ENCODE results near the gene WDR17. TPM values are rescaled to one million over a fixed set of nuclear protein-coding genes. Genes with fewer than 3 reads are reported as not detected.

Gene WDR17
- total and polyA plus RNA-seq, 7 donors, result 0.63 to 11.0 (median 5.8) TPM; not detected in 2

DNA sequence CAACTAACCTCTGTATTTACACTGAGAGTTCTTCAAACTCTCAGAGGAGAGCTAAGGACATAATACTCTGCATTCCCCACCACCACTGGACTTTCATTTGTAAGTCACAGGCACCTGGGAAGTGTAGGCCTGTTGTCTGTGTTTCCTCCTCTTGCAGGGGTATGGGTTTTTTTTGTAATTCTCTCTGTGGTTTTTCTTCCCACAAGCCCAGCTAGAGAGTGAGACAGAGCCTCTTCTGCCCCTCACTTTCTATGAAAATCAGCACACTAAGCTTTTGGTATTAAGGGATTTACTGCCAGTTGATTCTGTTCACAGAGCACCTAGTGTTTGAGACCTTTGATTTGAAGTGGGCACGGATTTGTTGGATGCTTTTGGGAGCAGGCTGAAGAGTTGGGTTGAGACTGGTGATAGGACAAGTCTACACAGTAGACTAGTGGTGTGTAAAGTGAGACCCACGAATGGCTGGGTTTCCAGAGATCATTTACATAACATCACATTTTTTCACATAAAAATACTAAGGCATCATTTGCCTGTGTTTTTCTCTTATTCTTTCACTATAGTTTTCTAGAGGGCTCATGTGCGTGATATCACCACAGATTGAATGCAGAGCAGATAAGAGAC lies 28.9 kb upstream of the WDR17 start:
- intact Hi-C loops (cut with DNase I), result loop anchor here (10.0 kb wide), 3 partner anchors 108 to 1008 kb away; no protein-coding TSS in a partner anchor
- no peak for DNase-seq
- no peaks in the 10 kb centered on the region for H3K9me3 ChIP-seq
- no peak overlapping the region for H3K4me3 ChIP-seq
- TF ChIP-seq POLR2AphosphoS5 (IDR thresholded peaks at IDR 0.05), result no peak
- TF ChIP-seq, protein P1, sequence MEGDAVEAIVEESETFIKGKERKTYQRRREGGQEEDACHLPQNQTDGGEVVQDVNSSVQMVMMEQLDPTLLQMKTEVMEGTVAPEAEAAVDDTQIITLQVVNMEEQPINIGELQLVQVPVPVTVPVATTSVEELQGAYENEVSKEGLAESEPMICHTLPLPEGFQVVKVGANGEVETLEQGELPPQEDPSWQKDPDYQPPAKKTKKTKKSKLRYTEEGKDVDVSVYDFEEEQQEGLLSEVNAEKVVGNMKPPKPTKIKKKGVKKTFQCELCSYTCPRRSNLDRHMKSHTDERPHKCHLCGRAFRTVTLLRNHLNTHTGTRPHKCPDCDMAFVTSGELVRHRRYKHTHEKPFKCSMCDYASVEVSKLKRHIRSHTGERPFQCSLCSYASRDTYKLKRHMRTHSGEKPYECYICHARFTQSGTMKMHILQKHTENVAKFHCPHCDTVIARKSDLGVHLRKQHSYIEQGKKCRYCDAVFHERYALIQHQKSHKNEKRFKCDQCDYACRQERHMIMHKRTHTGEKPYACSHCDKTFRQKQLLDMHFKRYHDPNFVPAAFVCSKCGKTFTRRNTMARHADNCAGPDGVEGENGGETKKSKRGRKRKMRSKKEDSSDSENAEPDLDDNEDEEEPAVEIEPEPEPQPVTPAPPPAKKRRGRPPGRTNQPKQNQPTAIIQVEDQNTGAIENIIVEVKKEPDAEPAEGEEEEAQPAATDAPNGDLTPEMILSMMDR (IDR thresholded peaks at IDR 0.05), result no peak
- TF ChIP-seq EP300 (IDR thresholded peaks at IDR 0.05), result no peak
- peaks cover 0 to 4% (median 0%) of the 10 kb centered on the region in 4 donors for H3K4me1 ChIP-seq
- no peaks in the 10 kb centered on the region for H3K27me3 ChIP-seq
- no peak overlapping the region for H3K27ac ChIP-seq
- H3K36me3 ChIP-seq, result no peaks in the 10 kb centered on the region
- 67 to 81% methylated on average over 3 of the region's 3 CpGs for WGBS, 2 donors

DNA sequence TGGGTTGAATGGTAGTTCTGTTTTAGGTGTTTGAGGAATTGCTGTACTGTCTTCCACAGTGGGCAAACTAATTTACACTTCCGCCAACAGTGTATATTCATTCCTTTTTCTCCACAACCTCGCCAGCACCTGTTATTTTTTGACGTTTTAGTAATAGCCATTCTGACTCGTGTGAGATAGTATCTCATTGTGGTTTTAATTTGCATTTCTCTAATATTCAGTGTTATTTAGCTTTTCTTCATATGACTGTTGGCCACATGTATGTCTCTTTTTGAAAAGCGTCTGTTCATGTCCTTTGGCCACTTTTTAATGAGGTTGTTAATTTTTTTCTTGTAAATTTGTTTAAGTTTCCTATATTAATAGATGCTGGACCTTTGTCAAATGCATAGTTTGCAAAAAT lies 26.9 kb upstream of the WDR17 start:
- no peak overlapping the region for H3K27ac ChIP-seq
- 84 to 90% methylated on average over 5 of the region's 5 CpGs for WGBS, 2 donors
- intact Hi-C loops (cut with DNase I), result loop anchor here (10.0 kb wide), 3 partner anchors 106 to 1006 kb away; no protein-coding TSS in a partner anchor
- DNase-seq, result no peak
- TF ChIP-seq POLR2A (IDR thresholded peaks at IDR 0.05) (no peak), EP300 (IDR thresholded peaks at IDR 0.05) (no peak), POLR2AphosphoS5 (IDR thresholded peaks at IDR 0.05) (no peak)
- TF ChIP-seq, protein P1 (IDR thresholded peaks at IDR 0.05), result no peak
- H3K4me3 ChIP-seq, result no peak overlapping the region
- no peaks in the 10 kb centered on the region for H3K36me3 ChIP-seq
- no peaks in the 10 kb centered on the region for H3K9me3 ChIP-seq
- H3K4me1 ChIP-seq, result peaks cover 0 to 4% (median 0%) of the 10 kb centered on the region in 4 donors
- no peaks in the 10 kb centered on the region for H3K27me3 ChIP-seq

DNA sequence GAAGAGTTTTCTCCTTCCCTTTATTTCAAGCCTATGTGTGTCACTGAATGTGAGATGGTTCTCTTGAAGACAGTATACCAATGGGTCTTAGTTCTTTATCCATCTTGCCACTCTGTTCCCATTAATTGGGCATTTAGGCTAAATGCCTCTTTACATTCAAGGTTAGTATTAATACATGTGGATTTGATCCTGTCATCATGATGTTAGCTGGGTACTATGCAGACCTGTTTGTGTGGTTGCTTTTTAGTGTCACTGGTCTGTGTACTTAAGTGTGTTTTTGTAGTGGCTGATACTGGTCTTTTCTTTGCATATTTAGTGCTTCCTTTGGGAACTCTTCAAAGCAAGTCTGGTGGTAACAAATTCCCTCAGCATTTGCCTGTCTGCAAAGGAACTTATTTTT lies 23.4 kb upstream of the WDR17 start:
- no peak for TF ChIP-seq POLR2AphosphoS5 (IDR thresholded peaks at IDR 0.05)
- TF ChIP-seq, protein P1 (IDR thresholded peaks at IDR 0.05), result no peak
- no peak for TF ChIP-seq POLR2A (IDR thresholded peaks at IDR 0.05)
- no peak for TF ChIP-seq EP300 (IDR thresholded peaks at IDR 0.05)
- no peaks in the 10 kb centered on the region for H3K36me3 ChIP-seq
- DNase-seq, result no peak
- no peaks in the 10 kb centered on the region for H3K27me3 ChIP-seq
- H3K4me3 ChIP-seq, result no peak overlapping the region
- intact Hi-C loops (cut with DNase I), result no loop called here
- no peak overlapping the region for H3K27ac ChIP-seq
- peaks cover 0 to 13% (median 0%) of the 10 kb centered on the region in 4 donors for H3K4me1 ChIP-seq
- no peaks in the 10 kb centered on the region for H3K9me3 ChIP-seq

DNA sequence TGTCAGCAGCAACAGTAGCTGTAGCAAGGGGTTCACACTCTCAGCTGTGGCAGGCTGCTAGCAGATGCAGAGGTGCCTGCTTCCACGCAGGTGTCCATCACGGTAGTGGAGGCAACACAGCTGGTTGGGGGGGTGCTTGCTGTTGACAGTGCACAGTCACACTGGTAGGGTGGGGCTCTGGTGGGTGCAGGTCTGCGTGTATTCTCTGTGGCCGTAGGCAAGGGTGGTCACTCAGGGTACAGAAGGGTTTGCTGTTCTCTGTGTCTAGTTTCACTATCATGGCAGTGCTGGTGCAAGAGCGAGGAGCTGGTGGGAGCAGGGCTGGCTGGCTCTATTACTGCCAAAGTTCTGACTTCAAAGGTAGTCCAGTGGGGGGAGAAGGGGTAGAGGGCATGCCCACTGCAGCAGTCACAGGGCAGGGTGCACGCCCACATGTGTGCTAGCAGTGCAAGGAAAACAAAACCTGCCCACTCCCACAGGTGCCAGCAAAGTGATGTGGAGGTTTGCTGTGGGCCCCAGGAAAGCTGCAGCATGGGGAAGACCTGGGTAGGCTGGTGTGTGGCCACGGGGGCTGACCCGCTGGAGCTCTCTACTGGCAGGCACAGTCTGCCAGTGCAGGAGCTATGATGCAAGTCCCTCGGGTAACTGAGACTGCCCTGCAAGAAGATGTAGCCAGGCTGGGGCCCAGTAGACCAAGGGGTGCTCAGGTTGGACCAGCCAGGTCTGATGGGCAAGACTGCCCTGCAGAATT lies 21.6 kb upstream of the WDR17 start:
- H3K9me3 ChIP-seq, result no peaks in the 10 kb centered on the region
- TF ChIP-seq POLR2AphosphoS5 (IDR thresholded peaks at IDR 0.05), result no peak
- no peak for TF ChIP-seq EP300 (IDR thresholded peaks at IDR 0.05)
- TF ChIP-seq, protein P1 (IDR thresholded peaks at IDR 0.05), result no peak
- TF ChIP-seq POLR2A (IDR thresholded peaks at IDR 0.05), result no peak
- H3K4me1 ChIP-seq, result peaks cover 0 to 13% (median 0%) of the 10 kb centered on the region in 4 donors
- no peaks in the 10 kb centered on the region for H3K36me3 ChIP-seq
- intact Hi-C loops (cut with DNase I), result no loop called here
- H3K27me3 ChIP-seq, result no peaks in the 10 kb centered on the region
- 65 to 70% methylated on average over 9 of the region's 9 CpGs for WGBS, 2 donors
- H3K4me3 ChIP-seq, result no peak overlapping the region
- no peak for DNase-seq
- H3K27ac ChIP-seq, result no peak overlapping the region
